SK-N-DZ (cell line): Measurements from ENCODE around the gene GGACT.

ENCODE experiments used
- DNase-seq: peaks from one replicate; pipeline ENCODE4 v3.0.0-alpha.2; 2015; ENCODE audit warnings: low spot score

Gene GGACT

GRCh38 chr13:100480676-100481075 lies 107.9 kb downstream of the GGACT start:
- no peak for DNase-seq
